Neural cell (in vitro differentiated cells): ENCODE results near the gene POU2F3.

Experiments used
- CTCF ChIP-seq: fragments of 450-650 bp; IDR thresholded peaks from 2 replicates; pipeline ENCODE4 v1.5.1; 2014; ENCODE audit warnings: antibody characterized with exemption, mild to moderate bottlenecking, moderate library complexity; ENCODE audit not compliant: poor library complexity, severe bottlenecking
- RAD21 ChIP-seq: fragments of 450-650 bp; conservative IDR thresholded peaks from 2 replicates; pipeline ENCODE4 v1.6.1; 2014; ENCODE audit warnings: antibody characterized with exemption, mild to moderate bottlenecking, moderate library complexity
- TAF1 ChIP-seq: IDR thresholded peaks from 2 replicates; pipeline ENCODE4 v1.6.1; 2012; ENCODE audit warnings: low read depth

GRCh38 chr11:120306519-120307242, 66.7 kb downstream of the POU2F3 start:
- TF ChIP-seq CTCF (no peak), TAF1 (no peak), RAD21 (no peak)
